OCI-LY7 (cell line): ENCODE data around the gene DNMT3A.

Experiments
- CTCF ChIP-seq: fragments of 200-600 bp; sonication (generic); conservative IDR thresholded peaks from 2 replicates; pipeline ENCODE4 v1.5.1; 2014; ENCODE audit warnings: mild to moderate bottlenecking, antibody characterized with exemption, low read length, moderate library complexity, mixed read lengths
- EZH2phosphoT487 ChIP-seq: fragments of 200-600 bp; sonication (generic); IDR thresholded peaks from 2 replicates; pipeline ENCODE4 v1.6.1; 2018; ENCODE audit warnings: low read depth, borderline replicate concordance, mild to moderate bottlenecking, mixed run types, antibody characterized with exemption, low read length, moderate library complexity, mixed read lengths

- TF ChIP-seq CTCF (no peak), EZH2phosphoT487 (no peak)
These were observed 82.6 kb downstream of the DNMT3A start for GRCh38 chr2:25258847-25259736.
